Measurements from ENCODE around the gene DKK2.

- TF ChIP-seq CTCF (IDR thresholded peaks at IDR 0.05) (no peak), POLR2A (IDR thresholded peaks at IDR 0.05) (no peak)
Measured at GRCh38 chr4:106993827-106994226, 42.3 kb downstream of the DKK2 start.
